Measurements from ENCODE around the gene RBP2.

- TF ChIP-seq EP300 (IDR thresholded peaks at IDR 0.05) (no peak), RAD21 (conservative IDR thresholded peaks at IDR 0.05 in 1 of 2, IDR thresholded peaks at IDR 0.05 in 1 of 2) (no peak), BHLHE40 (IDR thresholded peaks at IDR 0.05; ENCODE audit: low read depth, low read length) (no peak), POLR2A (IDR thresholded peaks at IDR 0.05; ENCODE audit: low read length) (no peak), MAFK (IDR thresholded peaks at IDR 0.05; ENCODE audit: partially characterized antibody) (no peak), CTCF (IDR thresholded peaks at IDR 0.05) (no peak), MYC (IDR thresholded peaks at IDR 0.05; ENCODE audit: borderline replicate concordance, low read length) (no peak), PBX3 (IDR thresholded peaks at IDR 0.05) (no peak)
These were observed 31.9 kb downstream of the RBP2 start for GRCh38 chr3:139444446-139444845.
